Measurements from ENCODE around the gene RAP1B.

The RAP1B gene

DNA sequence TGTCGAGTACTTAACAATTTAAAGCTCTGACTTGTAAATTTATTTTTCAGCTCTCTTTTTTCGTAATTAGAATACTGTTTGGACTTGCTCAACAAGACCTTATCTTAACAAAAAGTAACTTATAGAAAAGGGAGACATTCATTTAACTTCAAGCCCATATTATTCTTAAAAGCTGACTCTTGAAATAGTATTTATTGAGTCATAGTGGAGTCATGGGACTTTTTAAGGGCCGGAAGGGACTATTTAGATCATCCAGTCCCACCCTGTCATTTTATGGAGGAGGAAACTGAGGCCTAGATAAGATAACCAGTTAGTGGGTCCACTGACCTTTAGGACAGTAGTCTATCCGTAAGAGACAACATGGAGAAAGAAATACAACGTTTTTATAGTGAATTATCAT, 1.5 kb downstream of the RAP1B start:
- DNase-seq, result no peak

DNA sequence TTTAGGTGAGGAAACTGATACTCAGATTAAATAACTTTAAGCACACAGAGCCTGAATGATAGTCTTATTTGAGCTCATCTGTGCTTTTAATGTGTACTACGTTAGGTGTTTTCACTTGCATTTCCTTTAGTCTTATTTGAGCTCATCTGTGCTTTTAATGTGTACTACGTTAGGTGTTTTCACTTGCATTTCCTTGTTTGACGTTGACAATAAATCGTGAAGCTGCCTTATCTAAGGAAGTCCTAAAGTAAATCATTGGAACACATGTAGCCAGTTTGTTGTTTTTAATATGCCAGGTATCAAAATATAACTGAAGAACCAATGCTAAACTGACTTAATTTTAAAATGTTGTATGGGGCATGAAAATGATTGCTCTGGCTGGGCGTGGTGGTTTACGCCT, 2.0 kb downstream of the RAP1B start:
- no peak for DNase-seq

DNA sequence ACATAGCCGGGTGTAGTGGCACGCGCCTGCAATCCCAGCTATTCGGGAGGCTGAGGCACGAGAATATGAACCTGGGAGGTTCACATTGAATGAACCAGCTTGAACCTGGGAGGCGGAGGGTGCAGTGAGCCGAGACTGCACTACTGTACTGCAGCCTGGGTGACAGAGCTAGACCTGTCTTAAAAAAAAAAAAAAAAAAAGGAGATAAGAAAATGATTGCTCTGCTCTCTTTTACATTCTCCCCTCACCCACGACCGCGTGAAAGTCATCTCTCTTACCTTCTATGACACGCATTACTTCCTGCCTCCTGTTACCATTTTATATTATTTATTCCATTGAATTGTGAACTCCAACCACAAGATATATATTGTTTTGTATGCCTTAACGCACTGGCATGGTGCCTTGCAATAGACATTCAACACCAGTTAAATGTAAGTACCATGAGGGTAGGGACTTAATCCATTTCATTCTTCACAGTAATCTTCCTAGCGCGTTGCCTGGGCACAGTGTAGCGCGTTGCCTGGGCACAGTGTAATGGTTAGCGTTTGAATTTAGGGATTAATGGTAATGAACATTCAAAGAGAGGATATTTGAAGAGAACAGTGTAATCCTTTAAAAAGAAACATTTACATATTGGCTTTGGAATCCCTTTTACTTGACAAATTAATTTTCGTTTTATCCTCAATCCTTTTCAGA, 2.7 kb downstream of the RAP1B start:
- no peak for DNase-seq

DNA sequence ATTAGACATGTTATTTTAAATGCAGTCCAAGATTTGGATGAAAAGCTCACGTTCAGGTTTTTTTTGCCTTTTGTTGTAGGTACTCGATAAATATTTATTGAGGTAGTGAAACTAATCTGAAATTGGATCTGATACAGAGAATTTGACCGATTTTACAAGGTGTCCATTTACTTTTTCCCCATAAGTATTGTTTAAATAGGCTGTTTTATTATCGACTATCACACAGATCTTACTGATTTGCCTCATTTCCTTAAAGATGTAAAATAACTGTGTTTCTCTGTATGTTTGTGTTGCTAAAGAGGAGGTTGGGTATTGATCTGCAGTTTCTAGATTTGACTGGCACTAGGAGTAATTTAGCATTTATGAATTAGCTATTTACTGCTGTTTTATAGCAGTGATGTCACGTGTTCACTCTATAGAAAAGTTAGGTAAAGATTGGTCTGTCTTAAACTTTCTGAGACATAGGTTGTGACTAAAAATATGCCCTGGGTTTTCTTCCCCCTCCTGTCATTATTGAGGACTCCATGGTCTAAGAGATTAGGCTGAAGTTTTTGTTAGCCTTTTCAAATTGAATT, 3.5 kb downstream of the RAP1B start:
- DNase-seq, result no peak

DNA sequence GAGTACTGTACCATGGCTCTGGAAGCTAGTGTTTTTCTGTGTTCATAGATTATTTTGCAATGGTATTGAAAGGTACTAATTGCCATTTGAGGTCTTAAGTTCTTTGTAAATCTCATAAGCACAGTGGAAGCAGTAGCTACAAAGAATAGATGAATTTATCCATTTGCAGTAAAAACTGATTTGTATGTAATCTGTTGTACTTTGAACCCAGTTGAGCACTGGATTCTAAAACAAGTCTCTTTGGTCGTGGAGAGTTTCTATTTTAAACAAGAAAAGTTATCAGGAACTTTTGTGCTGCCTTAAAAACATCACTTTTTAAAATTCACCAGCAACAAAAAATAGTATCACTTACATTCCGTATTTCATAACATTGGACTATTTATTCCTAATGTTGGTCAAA, 4.1 kb downstream of the RAP1B start:
- DNase-seq, result no peak

DNA sequence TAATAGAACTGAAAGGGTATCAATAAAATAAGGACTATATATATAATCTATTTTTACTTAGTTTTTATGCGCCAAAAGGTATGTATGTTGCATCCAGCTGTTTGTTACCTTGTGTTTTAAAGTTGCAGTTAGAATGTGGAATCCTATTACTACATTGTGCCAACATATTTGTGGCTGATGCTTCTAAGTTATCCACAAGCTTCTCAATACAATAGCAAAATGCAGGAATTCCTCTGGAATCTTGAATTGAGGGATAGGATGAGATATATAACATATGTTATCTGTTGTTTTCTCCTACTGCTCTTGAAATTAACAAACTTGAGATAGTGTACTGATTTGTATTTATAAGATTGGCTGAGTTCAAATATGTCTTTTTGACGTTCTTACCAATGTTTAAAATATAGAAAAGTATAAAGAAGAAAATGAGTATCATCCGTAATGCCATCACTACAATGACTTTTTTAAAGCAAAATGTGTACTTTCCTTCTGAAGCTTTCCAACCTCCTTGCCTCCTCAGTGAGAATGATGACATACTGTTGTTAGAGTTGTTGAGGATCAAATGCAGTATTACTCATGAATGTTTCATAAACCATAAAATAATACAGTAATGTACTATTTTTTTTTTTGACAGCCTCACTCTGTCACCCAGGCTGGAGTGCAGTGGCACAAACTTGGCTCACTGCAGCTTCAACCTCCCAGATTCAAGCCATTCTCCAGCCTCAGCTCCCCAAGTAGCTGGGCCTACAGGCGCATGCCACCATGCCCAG, 6.6 kb downstream of the RAP1B start:
- no peak for DNase-seq

DNA sequence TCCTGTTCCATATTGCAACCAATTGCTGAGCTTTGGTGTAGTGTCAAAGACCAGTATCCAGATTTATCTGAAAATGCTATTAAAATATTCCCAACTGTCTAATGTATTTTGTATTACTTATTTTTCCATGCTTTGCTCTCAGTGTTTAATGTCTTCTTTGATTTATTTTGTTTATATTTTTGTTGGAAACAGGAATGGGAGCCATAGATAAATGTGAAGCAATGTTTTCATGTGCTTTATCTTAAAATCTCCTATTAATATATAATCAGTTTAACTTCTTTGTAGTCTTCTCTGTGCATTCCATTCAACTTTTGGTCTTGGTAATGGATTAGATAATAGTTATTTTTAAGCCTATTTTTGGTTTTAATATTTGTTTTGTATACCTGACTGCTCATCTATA, 8.8 kb downstream of the RAP1B start:
- DNase-seq, result no peak

DNA sequence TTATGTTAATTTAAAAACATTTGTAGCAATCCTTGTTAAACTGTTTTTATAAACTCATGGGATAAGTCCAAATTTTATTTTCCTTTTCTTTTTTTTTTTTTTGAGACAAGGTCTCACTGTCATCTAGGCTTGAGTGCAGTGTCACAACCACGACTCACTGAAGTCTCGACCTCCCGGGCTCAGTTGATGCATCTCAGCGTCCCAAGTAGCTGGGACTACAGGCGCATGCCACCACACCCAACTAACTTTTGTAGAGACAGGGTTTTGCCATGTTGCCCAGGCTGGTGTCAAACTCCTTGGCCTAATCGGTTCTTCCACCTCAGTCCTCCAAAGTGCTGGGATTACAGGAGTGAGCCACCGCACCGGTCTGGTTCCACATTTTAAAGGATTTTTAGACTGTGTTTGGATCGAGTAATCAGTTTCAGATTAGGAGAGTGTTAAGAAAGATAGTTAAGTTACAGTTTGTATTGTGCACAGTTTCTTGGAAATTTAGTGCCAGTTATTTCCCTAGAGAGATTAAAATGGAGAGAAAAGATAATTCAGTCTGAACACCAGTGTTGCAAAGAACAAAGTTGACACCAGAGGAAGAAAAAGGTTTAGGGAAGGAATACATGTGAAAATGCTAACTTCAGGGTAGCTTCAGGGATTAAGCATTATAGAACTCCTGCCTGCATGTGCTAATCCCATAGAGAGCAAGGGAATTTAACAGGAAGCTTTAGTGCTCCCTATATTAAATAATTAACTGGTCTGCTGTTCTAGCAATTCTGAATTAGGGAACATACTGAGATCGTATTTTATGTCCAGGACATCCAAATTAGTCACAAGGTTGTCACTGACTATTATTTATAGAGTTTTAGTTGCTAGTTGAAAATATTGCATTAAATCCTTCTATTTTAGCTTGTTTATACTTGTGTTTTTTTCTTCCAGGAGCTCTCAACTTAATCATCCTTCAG, 10.1 kb downstream of the RAP1B start:
- DNase-seq, result no peak

DNA sequence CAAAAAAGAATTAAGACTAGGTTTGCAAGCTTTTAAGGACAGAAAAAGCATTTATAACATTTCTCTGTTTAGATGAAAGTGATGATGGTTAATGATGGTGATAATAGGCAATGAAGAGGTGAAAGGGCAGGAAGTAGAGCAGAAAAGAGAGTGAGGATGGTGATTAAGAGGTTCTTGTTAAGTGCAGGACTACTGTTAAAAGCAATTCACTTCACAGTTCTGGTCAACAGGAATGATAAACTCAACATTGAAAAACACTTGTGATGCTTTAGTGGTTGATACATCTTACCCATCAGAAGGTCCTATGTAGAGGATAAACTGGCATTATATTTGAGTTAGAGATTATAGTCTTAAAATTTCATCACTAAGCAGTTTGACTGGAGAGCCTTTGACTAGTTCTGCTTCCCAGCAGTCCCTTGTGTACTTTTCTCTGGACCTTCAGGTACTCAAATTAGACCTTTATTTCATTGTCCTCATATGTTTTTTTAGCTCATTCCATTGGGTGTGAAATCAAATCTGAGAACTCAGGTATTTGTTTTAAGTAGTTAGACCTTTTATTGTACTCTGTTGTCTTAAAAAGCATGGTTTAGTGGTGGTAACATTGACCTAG, 10.9 kb downstream of the RAP1B start:
- DNase-seq, result no peak

DNA sequence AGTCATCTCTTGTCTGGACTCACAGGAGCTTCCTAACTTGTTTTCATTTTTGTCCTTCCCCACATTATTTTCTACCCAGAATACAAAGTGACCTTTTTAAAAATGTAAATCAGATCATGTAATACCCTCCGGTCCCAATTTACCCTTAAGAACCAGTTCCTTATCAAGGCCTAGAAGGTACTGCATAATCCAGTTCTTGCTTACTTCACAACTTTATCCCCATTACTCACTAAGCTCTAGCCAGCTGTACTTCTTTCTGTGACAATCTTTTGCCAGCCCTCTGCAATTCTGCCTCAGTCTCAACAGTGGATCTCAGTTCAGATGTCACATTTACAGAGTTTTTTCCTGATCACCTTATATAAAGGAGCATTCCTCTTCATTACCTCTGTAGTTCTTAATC, 11.6 kb downstream of the RAP1B start:
- no peak for DNase-seq

DNA sequence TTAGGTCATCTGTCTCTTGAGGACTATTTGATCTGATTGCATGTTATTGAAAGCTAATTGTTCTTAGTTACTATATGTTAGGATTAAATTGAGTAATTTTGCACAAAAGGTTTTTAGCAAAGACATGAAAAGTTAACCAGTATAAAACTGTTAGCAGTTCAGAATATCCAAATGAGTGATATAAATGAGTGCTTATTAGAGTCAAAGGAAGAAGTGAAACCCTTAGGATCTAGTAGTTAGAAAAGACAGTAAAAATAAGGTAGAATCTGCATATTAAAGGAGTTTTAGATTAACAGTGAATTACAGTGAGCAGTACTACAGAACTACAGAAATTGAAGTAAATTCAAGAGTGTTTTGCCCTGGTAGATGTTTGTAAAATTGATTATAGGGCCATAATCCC, 12.4 kb downstream of the RAP1B start:
- DNase-seq, result no peak

DNA sequence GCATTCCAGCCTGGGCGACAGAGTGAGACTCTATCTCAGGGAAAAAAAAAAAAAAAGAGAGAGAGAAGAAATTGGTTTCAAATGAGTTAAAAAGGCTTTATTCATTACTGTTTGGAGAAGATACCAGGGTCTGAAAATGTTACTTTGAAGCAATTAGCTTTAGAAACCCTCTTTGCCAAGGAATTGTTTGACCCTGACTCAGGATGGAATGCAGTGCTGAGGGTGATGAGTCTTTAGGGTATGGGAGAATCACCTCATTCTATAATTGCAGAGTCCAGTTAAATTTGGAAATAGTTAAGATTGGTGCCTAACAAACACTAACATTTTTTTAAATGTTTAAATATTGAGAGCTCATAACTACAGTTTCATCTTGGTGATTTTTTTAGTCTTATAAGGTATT, 13.3 kb downstream of the RAP1B start:
- no peak for DNase-seq

DNA sequence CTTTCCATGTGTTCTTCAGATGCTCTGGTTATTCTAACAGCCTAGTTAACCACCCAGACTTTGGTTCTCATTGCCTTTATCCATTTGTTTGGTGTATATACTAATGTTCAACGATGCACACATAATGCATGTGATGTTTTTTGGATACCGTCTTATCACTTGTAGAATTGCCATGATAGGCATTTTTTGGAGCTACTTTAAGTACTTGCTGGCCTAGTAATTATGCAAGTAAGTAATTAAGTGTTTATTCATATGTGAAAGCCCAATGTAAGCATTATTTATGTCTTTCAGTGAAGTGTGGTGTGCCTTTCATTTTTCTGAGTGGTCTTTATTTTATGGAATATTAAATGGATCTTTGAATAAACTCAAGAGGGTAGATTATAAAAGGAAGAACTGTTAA, 14.2 kb downstream of the RAP1B start:
- DNase-seq, result no peak

DNA sequence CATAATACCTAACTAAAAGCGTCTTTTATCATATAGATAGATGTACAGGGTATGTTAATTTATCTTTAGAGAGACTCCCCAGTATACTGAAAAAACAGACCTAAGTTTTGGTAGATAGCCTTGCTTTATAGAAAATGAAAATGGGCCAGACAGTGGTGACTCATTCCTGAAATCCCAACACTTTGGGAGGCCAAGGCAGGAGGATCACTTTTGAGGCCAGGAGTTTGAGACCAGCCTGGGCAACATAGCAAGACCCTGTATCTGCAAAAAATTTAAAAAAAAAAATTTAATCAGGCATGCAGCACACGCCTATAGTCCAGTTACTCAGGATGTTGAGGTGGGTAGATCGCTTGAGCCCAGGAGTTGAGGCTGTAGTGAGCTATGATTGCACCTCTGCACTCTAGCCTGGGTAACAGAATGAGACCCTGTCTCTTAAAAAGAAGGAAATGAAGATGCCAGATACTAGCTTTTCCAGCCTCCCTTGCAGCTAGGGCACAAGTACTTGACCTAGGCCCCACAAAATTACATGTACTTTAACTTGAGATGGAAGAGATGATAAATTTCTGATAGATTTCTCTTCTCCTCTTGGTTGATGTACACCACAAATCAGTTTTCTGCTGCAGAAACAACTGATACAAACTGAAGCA, 17.1 kb downstream of the RAP1B start:
- DNase-seq, result no peak

DNA sequence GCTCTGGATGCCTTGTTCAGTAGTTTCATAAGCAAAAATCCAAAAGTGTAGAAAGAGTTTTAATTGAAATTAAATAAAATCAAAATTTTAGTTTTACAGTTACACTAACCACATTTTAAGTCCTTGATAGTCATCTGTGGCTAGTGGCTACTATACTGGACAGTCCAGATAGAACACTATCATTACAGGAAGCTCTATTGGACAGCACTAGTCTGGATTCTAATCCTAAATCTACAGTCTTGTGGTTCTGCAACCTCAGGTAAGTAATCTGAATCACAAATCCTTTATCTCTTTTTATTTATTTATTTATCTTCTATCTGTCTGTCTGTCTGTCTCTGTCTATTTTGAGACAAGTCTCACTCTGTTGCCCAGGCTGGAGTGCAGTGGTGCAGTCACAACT, 18.0 kb downstream of the RAP1B start:
- DNase-seq, result no peak

DNA sequence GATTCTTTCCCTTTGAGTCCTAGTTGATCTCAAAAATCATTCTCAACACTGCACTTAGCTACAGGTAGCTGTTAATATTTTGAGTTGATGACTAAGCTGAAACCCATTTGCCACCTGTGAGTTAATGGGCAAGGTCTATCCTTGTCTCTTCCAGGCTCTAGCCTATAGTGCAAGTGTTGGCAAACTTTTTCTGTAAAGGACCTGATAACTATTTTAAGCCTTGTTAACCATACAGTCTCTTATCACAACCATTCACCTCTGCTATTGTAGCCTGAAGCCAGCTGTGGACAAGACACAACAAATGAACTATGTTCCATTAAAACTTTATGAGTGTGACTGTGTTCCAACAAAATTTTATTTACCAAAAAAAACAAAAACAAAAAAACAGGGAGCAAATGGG, 19.4 kb downstream of the RAP1B start:
- DNase-seq, result no peak

DNA sequence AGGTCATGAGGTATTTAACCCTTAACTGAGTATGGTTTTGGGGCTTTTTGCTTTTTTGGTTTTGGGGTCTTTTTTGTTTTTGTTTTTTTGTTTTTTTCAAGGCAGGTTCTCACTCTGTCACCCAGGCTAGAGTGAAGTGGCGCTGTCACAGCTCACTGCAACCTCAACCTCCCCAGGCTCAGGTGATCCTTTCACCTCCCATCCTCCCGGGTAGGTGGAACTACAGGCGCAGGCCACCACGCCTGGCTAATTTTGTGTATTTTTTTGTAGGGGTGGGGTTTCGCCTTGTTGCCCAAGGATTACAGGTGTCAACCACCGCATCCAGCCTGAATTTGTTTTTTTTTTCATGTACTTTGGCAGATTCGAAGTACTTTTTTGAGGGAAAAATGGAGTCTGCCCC, 19.9 kb downstream of the RAP1B start:
- no peak for DNase-seq

DNA sequence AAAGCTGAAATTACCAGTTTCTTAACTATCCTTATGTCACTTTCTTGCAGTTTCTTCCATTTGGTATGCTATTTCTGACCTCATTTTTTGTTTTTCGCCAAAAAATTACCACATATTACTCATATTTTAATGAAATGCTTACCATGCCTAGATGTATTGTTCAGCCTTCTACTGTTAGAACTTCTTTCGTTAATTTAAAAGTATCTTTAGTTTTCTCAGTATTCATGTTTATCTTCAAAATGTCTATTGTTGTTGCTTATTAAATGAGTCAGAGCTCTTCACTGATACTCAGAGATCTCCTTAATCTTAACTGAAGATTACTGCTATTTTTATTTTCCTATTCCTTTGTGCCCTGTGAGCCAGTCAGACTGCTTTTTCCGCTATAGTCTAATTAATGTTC, 20.5 kb downstream of the RAP1B start:
- DNase-seq, result no peak

DNA sequence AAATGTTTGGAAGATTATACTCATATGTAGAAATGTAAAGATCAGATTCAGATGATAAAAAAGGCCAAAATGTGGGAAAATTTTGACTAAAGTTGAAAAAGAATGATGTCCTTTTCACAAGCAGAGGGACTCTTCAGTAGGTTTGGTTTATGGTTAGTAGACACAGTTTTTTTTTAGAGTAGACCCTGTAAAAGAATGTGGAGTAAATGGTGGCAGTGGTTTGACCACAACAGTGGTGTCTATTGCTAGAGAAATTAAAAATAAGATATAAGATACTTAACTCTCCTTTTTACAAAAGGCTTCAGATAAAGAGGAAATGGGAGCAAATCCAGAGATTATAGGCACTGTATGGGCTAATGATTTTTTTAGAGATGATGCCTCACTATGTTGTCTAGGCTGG, 21.8 kb downstream of the RAP1B start:
- DNase-seq, result no peak

DNA sequence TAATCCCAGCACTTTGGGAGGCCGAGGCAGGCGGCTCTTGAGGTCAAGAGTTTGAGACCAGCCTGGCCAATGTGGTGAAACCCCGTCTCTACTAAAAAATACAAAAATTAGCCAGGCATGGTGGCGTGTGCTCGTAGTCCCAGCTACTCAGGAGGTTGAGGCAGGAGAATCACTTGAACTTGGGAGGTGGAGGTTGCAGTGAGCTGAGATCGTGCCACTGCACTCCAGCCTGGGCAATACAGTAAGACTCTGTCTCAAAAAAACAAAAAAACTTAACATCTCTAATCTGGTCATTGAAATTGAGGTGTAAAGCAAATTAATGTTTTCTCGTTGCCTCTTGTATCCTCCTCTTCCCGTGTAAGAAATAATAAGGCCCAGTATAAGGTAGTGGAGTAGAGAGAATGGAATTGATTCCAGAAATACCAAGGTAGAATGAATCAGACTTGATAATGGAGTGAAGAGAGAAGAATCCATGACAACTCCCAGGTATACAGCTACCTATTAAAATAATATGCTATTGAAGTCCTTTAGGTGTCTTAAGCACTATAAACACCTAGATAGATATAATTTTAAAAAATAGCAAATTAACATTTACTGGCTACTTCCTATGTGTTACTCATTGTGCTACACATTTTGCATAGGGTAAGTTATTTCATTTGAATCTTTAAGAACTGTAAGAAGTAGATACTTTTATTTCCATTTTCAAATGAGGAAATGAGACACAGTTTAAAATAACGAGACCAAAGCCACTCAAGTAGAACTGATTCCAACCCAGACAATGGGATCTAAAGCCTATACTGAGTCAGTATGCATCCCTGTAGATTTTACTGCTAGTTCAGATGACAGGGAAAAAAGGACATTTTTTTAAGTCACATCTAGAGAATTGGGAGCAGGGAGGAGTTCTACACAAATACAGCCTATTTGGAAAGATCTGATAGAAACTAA, 23.2 kb downstream of the RAP1B start:
- DNase-seq, result no peak

DNA sequence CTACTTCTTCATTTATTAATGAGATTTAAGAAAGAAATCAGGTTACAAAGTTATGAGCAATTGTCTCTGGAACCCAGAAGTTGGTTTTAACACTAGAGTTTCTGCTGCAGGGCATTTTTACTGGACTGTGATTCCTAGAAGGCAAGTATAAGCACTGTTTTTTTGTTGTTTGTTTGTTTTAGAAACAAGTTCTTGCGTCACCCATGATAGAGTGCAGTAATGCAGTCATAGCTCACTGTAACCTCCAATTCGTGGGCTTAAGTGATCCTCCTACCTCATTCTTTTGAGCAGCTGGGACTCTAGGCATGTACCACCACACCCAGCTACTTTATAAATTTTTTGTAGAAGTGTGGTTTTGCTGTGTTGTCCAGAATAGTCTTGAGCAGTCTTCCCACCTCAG, 25.6 kb downstream of the RAP1B start:
- no peak for DNase-seq
